ENCODE measurements around the gene ERF.

The ERF gene

GRCh38 chr19:42254850-42255765 is at the start of gene ERF:
TSS of gene ERF (minus strand) at chr19:42255128. CDS start at chr19:42254999, 129 bp downstream.
- peak; percentile 91 to 96 for DNase-seq (ENCODE audit: low read depth in 2 of 2)
- TF ChIP-seq CTCF (IDR thresholded peaks at IDR 0.05; ENCODE audit: low read depth, low read length), result no peak
- H3K4me3 ChIP-seq (replicated peaks in 1 of 2; ENCODE audit: low read depth in 2 of 2, low read length in 2 of 2), result peak within 1 kb of the TSS; percentile 96 to 100

GRCh38 chr19:42303876-42304275 is 48.9 kb upstream of the ERF start:
- H3K4me3 ChIP-seq (replicated peaks in 1 of 2; ENCODE audit: low read depth in 2 of 2, low read length in 2 of 2), result no peak overlapping the region
- no peak for DNase-seq (ENCODE audit: low read depth in 2 of 2)
- TF ChIP-seq CTCF (IDR thresholded peaks at IDR 0.05; ENCODE audit: low read depth, low read length), result no peak

- H3K4me3 ChIP-seq (replicated peaks in 1 of 2; ENCODE audit: low read depth in 2 of 2, low read length in 2 of 2), result no peak overlapping the region
- no peak for TF ChIP-seq CTCF (IDR thresholded peaks at IDR 0.05; ENCODE audit: low read depth, low read length)
- DNase-seq (ENCODE audit: low read depth in 2 of 2), result no peak
Observed at GRCh38 chr19:42303101-42303464, 48.2 kb upstream of the ERF start.

- peak within 1 kb of the TSS; percentile 67 to 75 for H3K4me3 ChIP-seq (replicated peaks in 1 of 2; ENCODE audit: low read depth in 2 of 2, low read length in 2 of 2)
- no peak for DNase-seq (ENCODE audit: low read depth in 2 of 2)
- no peak for TF ChIP-seq CTCF (IDR thresholded peaks at IDR 0.05; ENCODE audit: low read depth, low read length)
Observed at GRCh38 chr19:42301646-42302203, 46.8 kb upstream of the ERF start, which contains the start of gene PRR19. TSS of gene PRR19 (plus strand) at chr19:42302132. CDS start at chr19:42309585, 7,453 bp downstream.

- no peak for DNase-seq (ENCODE audit: low read depth in 2 of 2)
- TF ChIP-seq CTCF (IDR thresholded peaks at IDR 0.05; ENCODE audit: low read depth, low read length), result no peak
- H3K4me3 ChIP-seq (replicated peaks in 1 of 2; ENCODE audit: low read depth in 2 of 2, low read length in 2 of 2), result no peak overlapping the region
Observed at GRCh38 chr19:42297039-42297438, 42.1 kb upstream of the ERF start.

- peak; percentile 62 to 66 for DNase-seq (ENCODE audit: low read depth in 2 of 2)
- no peak overlapping the region for H3K4me3 ChIP-seq (replicated peaks in 1 of 2; ENCODE audit: low read depth in 2 of 2, low read length in 2 of 2)
- TF ChIP-seq CTCF (IDR thresholded peaks at IDR 0.05; ENCODE audit: low read depth, low read length), result peak; percentile 98
Observed at GRCh38 chr19:42295831-42296525, 41.0 kb upstream of the ERF start.
